Measurements from ENCODE around the gene ZNF407.

Gene ZNF407

DNA sequence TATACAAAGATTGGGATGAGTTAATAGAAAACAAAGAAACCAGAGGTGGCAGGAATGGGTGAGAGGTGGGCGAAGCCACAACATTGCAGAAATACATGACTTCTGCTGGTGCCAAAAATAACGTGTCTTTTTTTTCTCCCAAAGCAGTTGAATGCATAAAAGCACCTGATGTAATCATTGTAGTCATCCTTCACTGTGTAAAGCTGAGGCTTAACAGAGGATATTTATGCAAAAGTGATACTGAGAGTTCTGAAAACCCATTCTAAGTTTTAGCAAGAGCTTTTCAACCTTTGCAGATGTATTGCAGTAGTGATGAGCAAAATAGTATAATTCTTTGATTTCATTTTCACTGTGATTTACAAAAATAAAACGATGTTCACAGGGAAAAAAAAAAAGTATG lies 438.3 kb downstream of the ZNF407 start:
- in situ Hi-C loops (cut with MboI; ENCODE audit: low sequenced_read_pairs), result no loop called here

- in situ Hi-C loops (cut with MboI; ENCODE audit: low sequenced_read_pairs), result no loop called here
Observed at GRCh38 chr18:75036917-75037688, 439.4 kb downstream of the ZNF407 start.

DNA sequence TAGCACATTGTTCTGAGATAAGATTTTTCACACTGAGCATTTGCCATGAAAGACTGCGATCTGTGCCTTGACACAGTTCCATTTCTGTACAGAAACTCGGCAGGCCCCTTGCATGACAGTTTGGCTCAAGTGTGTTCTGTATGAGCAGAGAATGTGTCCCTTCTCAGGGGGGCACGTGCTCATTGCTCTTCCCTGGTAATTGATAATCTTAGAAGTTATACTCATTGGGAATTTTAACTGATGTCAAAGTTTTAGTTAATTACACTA lies 440.0 kb downstream of the ZNF407 start:
- in situ Hi-C loops (cut with MboI; ENCODE audit: low sequenced_read_pairs), result no loop called here

- in situ Hi-C loops (cut with MboI; ENCODE audit: low sequenced_read_pairs), result no loop called here
Observed at GRCh38 chr18:75041586-75041985, 443.9 kb downstream of the ZNF407 start.

- in situ Hi-C loops (cut with MboI; ENCODE audit: low sequenced_read_pairs), result no loop called here
Observed at GRCh38 chr18:75043478-75043877, 445.8 kb downstream of the ZNF407 start.

- in situ Hi-C loops (cut with MboI; ENCODE audit: low sequenced_read_pairs), result no loop called here
Observed at GRCh38 chr18:75044296-75044695, 446.6 kb downstream of the ZNF407 start.

DNA sequence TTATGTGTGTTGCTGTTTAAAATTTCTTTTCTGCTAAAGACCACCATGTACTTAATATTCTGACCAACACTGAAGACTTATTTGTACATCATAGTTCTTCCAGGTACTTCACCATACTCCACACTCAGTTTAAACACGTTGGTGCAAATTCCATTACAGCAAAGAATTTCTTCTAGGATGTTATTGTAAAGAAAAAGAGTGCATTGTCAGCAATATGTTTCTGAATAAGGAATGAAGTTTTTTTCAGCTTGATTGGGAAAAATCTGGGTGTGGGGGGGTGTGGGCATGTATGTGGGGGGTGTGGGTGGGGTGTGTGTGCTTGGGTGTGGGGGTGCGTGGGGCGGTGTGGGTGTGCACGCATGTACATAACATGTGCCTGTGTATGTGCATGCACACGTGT lies 447.1 kb downstream of the ZNF407 start:
- in situ Hi-C loops (cut with MboI; ENCODE audit: low sequenced_read_pairs), result no loop called here

- in situ Hi-C loops (cut with MboI; ENCODE audit: low sequenced_read_pairs), result no loop called here
Observed at GRCh38 chr18:75045272-75045671, 447.6 kb downstream of the ZNF407 start.

DNA sequence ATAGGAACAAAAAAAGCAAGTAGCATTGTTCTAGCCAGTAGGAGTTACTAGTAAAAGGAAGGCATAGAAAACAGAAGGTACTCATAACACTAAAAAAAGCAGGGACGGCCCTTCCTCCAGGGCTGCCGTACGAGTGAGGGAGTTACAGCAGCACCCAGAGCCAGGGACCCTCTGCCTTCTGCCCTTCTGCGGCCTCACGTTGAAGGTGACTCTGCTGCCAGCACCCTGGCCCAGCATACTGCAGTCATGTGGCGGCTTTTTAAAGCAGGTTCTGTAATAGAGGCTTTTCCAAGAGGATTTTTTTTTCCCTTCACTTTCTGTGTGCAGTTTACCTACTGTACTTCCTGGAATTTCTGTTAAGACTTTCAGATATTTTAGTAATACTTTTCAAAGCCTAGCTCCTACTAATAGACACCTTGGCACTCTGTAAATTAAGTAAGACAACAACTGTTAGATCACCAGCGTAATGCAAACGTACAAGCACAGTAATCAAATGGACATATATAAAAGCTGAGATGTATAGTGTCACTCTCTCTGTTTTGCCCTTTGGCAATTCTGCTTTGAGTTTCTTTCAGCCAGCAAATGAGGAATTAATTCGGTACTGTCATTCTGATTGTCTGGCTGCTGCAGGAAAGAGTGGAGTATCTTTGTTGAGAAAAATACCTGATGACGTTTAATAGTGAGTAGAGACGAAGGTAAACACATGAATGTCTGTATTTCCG lies 449.7 kb downstream of the ZNF407 start:
- in situ Hi-C loops (cut with MboI; ENCODE audit: low sequenced_read_pairs), result no loop called here

GRCh38 chr18:75048776-75049454 lies 451.2 kb downstream of the ZNF407 start:
- in situ Hi-C loops (cut with MboI; ENCODE audit: low sequenced_read_pairs), result no loop called here

DNA sequence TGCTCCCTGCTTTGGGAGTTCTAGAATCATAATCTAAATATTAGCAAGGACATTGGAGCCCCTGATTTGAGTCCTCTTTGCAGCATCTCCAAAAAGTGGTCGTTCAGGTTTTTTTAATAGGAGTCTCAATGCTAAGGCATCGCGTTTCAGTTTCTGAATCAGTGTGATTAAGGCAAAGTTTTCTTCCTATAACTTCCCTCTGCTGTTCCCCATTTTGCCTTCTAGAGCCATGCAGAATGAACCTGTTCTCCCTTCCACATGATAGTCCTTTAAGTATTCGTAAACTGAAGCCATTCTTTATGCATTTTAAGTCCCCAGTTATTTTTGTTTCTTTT lies 451.8 kb downstream of the ZNF407 start:
- in situ Hi-C loops (cut with MboI; ENCODE audit: low sequenced_read_pairs), result no loop called here

DNA sequence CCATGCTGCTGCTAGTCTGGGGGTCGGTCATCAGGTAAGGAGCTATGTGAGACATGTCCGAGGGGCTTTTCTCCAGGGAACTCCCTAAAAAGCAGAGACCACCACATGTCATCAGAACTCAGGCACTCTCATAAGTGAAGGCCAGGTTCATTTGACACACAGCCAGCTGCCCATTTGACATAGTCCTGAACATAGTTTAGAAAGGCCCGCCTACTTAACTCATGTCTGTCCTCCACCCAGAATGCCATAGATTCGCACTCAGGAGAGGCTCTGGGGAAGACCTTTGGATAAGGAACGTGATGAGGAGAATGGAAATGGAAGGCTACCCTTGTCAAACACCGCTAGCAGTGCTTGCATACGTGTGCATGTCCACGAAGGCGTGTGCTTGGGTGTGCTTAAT lies 454.1 kb downstream of the ZNF407 start:
- in situ Hi-C loops (cut with MboI; ENCODE audit: low sequenced_read_pairs), result no loop called here

DNA sequence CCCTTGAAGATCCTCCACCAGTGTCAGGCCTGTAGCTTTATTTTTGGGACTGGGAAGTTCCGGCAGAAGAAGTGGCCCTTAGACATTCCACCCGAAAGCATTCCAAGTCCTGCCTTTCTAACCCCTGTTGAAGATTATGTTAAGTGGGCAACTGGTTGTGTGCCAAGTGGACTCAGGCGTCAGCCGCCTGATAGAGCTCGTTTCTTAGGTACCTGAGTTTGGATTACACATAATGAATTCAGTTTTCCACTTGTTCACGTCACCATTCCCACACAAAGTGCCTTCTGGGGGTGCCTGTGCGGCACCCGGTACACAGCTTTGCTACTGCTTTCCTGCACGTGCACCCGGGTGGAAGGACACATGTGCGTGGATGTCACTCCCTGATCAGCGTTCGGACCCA lies 454.8 kb downstream of the ZNF407 start:
- in situ Hi-C loops (cut with MboI; ENCODE audit: low sequenced_read_pairs), result no loop called here

DNA sequence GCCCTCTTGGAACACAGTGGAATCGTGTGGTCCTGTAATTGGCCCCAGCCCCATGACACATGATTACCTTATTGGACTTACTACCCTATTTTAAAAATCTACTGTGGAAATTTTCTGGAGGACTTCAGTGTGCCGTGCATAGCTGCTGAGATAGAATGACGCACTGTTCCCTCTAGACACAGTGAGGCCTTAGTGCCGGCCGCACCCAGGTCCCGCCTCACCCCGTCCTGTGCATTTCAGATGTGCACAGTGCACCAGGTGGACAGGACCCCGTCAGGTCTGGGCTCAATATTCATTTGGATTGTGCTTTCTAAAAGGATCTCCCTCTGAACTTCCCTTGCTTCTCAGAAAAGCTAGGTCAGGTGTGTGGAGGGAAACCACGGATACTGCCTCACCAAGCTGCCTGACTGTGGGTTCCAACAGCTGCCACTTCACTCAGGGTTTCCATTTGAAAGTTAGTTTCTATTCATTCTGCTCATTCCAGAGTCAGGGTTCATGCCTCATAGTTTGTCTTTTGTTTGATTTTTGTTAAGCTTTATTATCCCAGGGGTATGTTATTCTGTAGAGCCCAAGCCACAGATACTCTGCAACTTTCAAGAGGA lies 455.5 kb downstream of the ZNF407 start:
- in situ Hi-C loops (cut with MboI; ENCODE audit: low sequenced_read_pairs), result no loop called here

DNA sequence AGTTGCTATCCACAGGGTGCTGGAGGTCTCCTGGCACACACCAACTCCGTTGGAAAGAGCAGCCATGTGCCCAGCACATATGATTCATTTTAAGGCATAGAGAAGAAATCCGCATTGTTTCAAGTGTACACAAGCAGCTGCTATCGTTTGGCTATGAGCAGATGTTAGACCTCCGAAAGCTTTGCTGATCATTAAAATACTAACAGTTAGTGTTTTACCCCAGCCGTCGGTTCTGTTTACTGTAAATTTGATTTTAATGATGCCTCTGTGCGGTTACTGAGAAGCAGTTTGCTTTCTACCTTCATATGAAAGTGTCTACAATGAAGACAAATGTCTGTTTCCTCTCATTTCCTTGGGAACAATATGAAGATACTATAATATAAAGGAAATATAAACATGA lies 456.4 kb downstream of the ZNF407 start:
- in situ Hi-C loops (cut with MboI; ENCODE audit: low sequenced_read_pairs), result no loop called here

GRCh38 chr18:75054611-75055010 lies 456.9 kb downstream of the ZNF407 start:
- in situ Hi-C loops (cut with MboI; ENCODE audit: low sequenced_read_pairs), result no loop called here

GRCh38 chr18:75057169-75057960 lies 459.7 kb downstream of the ZNF407 start:
- in situ Hi-C loops (cut with MboI; ENCODE audit: low sequenced_read_pairs), result no loop called here

GRCh38 chr18:75060185-75060584 lies 462.5 kb downstream of the ZNF407 start:
- in situ Hi-C loops (cut with MboI; ENCODE audit: low sequenced_read_pairs), result no loop called here

DNA sequence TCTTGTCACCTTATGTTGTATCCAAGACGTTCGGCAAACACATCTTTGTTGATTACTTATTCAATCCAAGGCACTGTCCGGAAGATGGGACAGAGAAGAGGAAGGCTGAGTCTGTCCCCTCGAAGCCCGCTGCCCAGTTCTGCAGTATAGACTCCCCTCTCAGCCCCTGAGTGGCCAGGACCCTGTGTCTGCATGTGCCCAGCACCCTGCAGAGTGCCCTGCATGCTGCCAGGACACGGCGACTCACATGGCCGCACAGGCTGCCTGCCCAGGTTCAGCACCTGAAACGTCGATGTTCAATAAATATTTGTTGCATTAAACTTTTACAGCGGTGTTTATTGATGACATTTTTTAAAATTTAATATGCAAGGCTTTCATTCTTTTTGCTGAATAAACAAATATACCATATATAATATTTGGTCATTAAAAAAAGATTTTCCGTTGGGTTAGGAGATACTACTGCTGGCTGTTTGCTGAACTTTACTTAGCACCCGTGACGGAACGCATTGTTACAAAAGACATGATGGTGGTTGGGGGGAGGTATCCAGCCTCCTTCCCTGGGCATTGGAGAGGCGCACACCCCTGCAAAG lies 464.7 kb downstream of the ZNF407 start:
- in situ Hi-C loops (cut with MboI; ENCODE audit: low sequenced_read_pairs), result no loop called here

DNA sequence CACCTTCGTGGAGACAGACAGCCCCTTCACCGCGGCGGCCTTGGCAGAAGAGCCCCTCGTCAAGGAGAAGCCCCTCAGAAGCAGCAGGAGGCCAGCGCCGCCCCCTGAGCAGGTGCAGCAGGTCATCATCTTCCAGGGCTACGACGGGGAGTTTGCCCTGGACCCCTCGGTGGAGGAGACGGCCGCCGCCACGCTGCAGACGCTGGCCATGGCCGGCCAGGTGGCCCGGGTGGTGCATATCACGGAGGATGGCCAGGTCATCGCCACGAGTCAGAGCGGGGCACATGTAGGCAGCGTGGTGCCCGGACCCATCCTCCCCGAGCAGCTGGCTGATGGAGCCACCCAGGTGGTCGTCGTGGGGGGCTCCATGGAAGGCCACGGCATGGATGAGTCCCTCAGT lies 465.5 kb downstream of the ZNF407 start:
- in situ Hi-C loops (cut with MboI; ENCODE audit: low sequenced_read_pairs), result no loop called here
